ENCODE results near the gene KRT72.

GRCh38 chr12:52542157-52542556, 59.1 kb downstream of the KRT72 start:
- TF ChIP-seq CTCF (IDR thresholded peaks at IDR 0.05) (no peak), POLR2A (IDR thresholded peaks at IDR 0.05) (no peak)
